GM23248 (cell line): Measurements from ENCODE around the gene GATAD2A.

Experiments
- EZH2 ChIP-seq: fragments of 200-600 bp; sonication (generic); IDR thresholded peaks from 2 replicates; pipeline ENCODE4 v1.6.1; 2018; ENCODE audit warnings: antibody characterized with exemption, mild to moderate bottlenecking; ENCODE audit not compliant: insufficient read depth, poor library complexity, severe bottlenecking
- EZH2phosphoT487 ChIP-seq: fragments of 200-600 bp; sonication (generic); IDR thresholded peaks from 2 replicates; pipeline ENCODE4 v1.6.1; 2018; ENCODE audit warnings: antibody characterized with exemption, moderate library complexity, mild to moderate bottlenecking, low read depth; ENCODE audit not compliant: insufficient read depth

DNA sequence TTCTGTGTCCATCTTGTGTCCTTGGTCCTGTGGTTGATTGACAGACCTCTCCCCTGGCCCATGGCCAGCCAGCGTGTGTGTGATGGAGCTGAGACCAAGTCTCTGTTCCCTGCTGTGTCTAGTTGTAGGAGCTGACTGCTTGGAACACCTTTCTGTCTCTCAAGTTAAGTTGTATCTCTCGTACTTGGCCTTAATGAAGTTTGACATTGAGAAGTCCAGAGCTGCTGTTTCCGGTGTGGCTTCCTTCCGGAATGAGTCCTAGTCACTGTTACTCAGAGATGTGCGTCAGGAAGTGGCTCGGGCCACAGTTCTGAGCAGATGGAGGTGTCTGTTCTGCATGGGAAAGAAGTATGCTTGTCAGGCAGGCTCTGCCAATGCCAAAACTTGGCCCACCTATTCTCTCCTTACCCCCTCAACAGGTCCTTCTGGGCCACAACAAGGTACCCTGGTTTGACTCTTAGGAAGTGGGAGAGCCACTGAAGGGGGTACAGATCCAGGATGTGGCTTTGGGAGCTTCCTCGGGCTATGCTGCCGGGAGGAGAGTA lies 54.3 kb downstream of the GATAD2A start:
- no peak for TF ChIP-seq EZH2phosphoT487
- no peak for TF ChIP-seq EZH2
